Measurements from ENCODE around the gene IMPDH1. TPM values are rescaled to one million over a fixed set of nuclear protein-coding genes. Genes with fewer than 3 reads are reported as not detected.

The IMPDH1 gene
- total and polyA plus RNA-seq, 9 of the 15 experiments (the other 6 are each of a cell fraction or from before 2014, with no cell fraction given) = 0.80 to 118 (median 64.3) TPM

DNA sequence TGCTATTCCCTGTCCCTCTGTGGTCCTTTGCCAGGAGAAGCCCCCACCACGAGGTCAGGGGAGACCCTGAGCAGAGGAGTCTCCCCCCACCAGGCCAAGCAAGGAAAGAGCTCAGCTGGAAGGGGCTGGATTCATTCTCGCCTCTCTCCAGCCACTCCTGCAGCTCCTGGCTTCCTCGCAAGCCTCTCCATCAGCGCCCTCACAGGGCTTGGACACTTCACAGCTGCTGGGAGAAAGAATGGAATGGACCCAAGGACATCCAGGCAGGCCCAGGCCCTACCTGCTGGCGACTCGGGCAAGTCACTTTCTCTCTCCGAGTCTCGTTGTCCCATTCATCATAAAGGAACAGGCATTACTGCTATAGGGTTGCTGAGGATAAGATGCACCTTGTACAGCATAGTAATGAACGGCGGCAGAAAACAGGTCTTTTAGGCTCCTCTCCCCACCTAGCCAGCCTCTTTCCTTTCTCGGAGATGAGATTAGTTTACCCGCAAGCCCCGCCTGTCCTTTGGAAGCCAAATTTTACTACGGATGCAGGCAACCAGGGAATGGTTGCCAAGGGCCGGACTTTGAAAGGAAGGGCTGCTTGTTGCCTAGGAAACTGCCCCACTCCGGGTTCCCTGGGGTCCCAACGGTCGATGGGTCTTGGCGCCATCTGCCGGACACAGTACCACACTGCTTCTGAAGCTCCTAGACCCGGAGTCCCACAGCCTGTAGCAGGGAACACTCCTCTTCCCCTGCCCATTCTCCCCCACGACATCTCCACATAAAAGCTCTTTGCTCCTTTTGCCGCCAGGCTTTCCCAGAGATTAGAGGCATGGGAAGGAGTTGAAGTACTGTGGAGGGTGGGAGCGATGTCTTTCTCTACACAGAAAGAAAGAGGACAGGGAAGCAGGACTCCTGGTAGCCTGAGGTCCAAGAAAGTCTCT is 22.3 kb downstream of the IMPDH1 start (continued):
- no peak for TF ChIP-seq FOXK1 (CRISPR knock-in tag; IDR thresholded peaks at IDR 0.05; ENCODE audit: borderline replicate concordance)
- peak in 1 of 3 experiments; percentile 37 for TF ChIP-seq YY1 (IDR thresholded peaks at IDR 0.05; ENCODE audit: borderline replicate concordance in 1 of 3, control insufficient read depth in 1 of 3, extremely low read depth in 1 of 3, insufficient read depth in 3 of 3, insufficient read length in 1 of 3, insufficient replicate concordance in 2 of 3, low read depth in 1 of 3, low read length in 2 of 3)
- TF ChIP-seq, protein P1, sequence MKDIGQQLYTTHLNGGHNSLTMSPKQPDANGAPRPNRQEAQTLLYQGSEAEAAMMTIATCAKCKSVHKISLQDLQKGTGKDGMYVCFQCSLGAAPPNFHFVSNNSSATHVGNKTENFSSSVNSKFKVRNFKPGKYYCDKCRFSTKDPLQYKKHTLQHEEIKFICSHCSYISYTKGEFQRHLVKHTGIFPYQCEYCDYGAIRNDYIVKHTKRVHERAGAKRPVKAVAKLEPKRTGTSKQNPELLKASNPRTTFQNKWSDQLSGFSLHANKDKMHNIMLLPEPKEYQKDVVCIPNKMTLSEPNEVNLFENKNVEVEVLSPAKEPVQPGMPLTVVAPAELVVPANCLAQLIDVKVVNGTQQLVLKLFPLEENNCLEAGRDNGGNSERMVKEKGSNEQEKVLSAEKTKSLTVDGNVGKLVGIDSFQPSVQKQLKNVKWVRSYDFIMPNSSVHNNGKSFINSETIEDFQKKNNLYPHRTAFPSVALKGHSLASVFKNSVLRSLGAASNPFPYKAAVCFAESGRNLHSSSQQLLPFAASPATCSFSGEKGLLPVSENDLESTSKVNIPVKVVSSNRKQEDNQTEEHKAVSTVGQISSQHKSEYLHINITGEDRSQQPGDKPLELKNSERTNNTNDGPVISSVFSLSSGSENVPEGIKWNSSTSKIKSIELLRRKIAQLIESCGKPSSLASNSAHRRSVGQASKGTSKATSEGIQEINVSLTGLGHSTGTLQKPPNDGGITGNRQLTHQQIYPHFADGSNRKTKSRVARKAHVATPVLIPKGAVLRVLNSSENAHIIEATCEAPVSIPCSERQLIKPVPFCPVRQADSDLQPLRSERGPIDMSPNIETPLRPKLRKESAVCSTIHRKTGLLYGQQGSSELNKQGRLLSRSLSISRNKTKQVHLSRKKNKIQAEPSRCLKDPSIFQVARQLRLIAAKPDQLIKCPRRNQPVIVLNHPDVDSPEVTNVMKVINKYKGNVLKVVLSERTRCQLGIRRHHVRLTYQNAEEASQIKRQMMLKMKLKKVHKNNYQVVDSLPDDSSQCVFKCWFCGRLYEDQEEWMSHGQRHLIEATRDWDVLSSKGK (CRISPR knock-in tag; IDR thresholded peaks at IDR 0.05) = no peak
- TF ChIP-seq RB1 (IDR thresholded peaks at IDR 0.05; ENCODE audit: low read depth) = peak; percentile 45; the same call in 1 of the 2 replicates
- no peak for TF ChIP-seq ESRRB (CRISPR knock-in tag; IDR thresholded peaks at IDR 0.05; ENCODE audit: borderline replicate concordance)
- 0 out of 2 replicates have a peak, but pooled peaks have one; percentile 31 for TF ChIP-seq MYC (IDR thresholded peaks at IDR 0.05; ENCODE audit: low read depth, low read length)
- TF ChIP-seq MYC (CRISPR knock-in tag; IDR thresholded peaks at IDR 0.05; ENCODE audit: borderline replicate concordance, low read depth) = no peak
- peak in 1 of 2 experiments; percentile 68; a peak in 2 of 4 replicates for TF ChIP-seq RCOR1 (IDR thresholded peaks at IDR 0.05; ENCODE audit: borderline replicate concordance in 1 of 2, low read depth in 2 of 2, low read length in 2 of 2)
- TF ChIP-seq, protein P2, sequence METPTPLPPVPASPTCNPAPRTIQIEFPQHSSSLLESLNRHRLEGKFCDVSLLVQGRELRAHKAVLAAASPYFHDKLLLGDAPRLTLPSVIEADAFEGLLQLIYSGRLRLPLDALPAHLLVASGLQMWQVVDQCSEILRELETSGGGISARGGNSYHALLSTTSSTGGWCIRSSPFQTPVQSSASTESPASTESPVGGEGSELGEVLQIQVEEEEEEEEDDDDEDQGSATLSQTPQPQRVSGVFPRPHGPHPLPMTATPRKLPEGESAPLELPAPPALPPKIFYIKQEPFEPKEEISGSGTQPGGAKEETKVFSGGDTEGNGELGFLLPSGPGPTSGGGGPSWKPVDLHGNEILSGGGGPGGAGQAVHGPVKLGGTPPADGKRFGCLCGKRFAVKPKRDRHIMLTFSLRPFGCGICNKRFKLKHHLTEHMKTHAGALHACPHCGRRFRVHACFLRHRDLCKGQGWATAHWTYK (CRISPR knock-in tag; IDR thresholded peaks at IDR 0.05) = peak; percentile 37; the same call in 1 of the 2 replicates
- TF ChIP-seq, protein P3, sequence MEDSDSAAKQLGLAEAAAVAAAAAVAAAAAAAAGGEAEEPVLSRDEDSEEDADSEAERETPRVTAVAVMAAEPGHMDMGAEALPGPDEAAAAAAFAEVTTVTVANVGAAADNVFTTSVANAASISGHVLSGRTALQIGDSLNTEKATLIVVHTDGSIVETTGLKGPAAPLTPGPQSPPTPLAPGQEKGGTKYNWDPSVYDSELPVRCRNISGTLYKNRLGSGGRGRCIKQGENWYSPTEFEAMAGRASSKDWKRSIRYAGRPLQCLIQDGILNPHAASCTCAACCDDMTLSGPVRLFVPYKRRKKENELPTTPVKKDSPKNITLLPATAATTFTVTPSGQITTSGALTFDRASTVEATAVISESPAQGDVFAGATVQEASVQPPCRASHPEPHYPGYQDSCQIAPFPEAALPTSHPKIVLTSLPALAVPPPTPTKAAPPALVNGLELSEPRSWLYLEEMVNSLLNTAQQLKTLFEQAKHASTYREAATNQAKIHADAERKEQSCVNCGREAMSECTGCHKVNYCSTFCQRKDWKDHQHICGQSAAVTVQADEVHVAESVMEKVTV (CRISPR knock-in tag; IDR thresholded peaks at IDR 0.05) = peak; percentile 87
- no peak for TF ChIP-seq CCNT2 (IDR thresholded peaks at IDR 0.05; ENCODE audit: borderline replicate concordance, extremely low read depth, insufficient read length, low read depth, low read length)
- TF ChIP-seq SMARCE1 (IDR thresholded peaks at IDR 0.05) = no peak
- TF ChIP-seq SMAD1 (IDR thresholded peaks at IDR 0.05; ENCODE audit: low read depth, low read length, partially characterized antibody) = peak; percentile 17
